Astrocyte of the cerebellum (primary cell): ENCODE data around the gene PGBD1.

ENCODE experiments used
- DNase-seq: peaks from one replicate; pipeline ENCODE4 v3.0.0-alpha.2; 2011; ENCODE audit warnings: low read depth
- H3K4me3 ChIP-seq: 2 replicates; pipeline ENCODE4 v1.5.1; 2011; ENCODE audit warnings: mild to moderate bottlenecking, low read depth, low read length, moderate library complexity
- CTCF ChIP-seq: IDR thresholded peaks from 2 replicates; pipeline ENCODE4 v1.5.1; 2012; ENCODE audit warnings: low read length, low read depth, moderate library complexity, mild to moderate bottlenecking; ENCODE audit errors: missing control alignments
- in situ Hi-C: cut with HindIII; loops from 2 replicates; pipeline ENCODE4 v1.10.0; 2017; ENCODE audit warnings: low sequenced_read_pairs

The PGBD1 gene

GRCh38 chr6:28334286-28335039, 53.1 kb downstream of the PGBD1 start:
- no peak for TF ChIP-seq CTCF
- DNase-seq = no peak
- in situ Hi-C loops = no loop called here
- H3K4me3 ChIP-seq = no peak overlapping the region

- peak overlapping the region; percentile 52 for H3K4me3 ChIP-seq
- TF ChIP-seq CTCF = no peak
- DNase-seq = no peak
- in situ Hi-C loops = no loop called here
Observed at GRCh38 chr6:28335040-28335563, 53.7 kb downstream of the PGBD1 start.

- in situ Hi-C loops = no loop called here
- peak; percentile 98 for DNase-seq
- H3K4me3 ChIP-seq = peak within 1 kb of the TSS; percentile 52
- TF ChIP-seq CTCF = no peak
Observed at GRCh38 chr6:28335564-28336283, 54.4 kb downstream of the PGBD1 start, which contains the start of gene ZSCAN31. TSS of gene ZSCAN31 (minus strand) at chr6:28336148. CDS start at chr6:28329683, 6,465 bp downstream.

GRCh38 chr6:28336284-28337120, 55.1 kb downstream of the PGBD1 start:
- no peak for DNase-seq
- no peak for TF ChIP-seq CTCF
- in situ Hi-C loops = no loop called here
- H3K4me3 ChIP-seq = peak overlapping the region; percentile 52

- no peak for TF ChIP-seq CTCF
- no peak for DNase-seq
- H3K4me3 ChIP-seq = peak overlapping the region; percentile 52
- in situ Hi-C loops = no loop called here
Observed at GRCh38 chr6:28337121-28337520, 55.7 kb downstream of the PGBD1 start.
